GM19238 (cell line): ENCODE data around the gene UBL3.

Source experiments
- DNase-seq: peaks from one replicate; pipeline ENCODE4 v3.0.0; 2011; ENCODE audit warnings: low spot score; ENCODE audit not compliant: insufficient read length

The UBL3 gene

DNA sequence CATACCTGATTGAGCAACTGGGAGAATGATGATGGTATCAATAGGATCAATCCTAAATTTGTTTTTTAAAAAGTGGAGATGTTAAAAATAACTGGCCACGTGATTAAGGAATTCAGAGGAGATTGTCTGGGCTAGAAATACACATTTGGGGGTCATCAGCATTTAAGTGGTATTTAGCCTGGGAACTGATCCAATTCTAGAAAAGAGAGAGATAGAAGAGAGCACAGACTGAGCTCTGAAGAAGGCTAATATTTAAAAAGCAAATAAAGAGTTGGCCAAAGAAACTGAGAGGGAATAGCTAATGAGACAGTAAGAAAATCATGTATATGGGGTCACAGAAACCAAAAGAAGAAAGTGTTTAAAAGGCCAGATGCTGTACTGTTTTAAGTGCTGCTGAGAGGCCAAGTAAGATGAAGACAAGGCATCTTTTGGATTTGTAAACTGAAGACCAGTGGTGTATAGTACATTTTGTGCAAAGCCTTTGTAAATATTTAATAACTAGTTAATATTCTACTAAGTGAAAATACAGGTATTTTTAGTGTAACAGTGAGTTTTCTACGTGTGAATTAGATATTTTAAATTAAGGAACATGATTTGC, 40.2 kb downstream of the UBL3 start:
- DNase-seq, result no peak

DNA sequence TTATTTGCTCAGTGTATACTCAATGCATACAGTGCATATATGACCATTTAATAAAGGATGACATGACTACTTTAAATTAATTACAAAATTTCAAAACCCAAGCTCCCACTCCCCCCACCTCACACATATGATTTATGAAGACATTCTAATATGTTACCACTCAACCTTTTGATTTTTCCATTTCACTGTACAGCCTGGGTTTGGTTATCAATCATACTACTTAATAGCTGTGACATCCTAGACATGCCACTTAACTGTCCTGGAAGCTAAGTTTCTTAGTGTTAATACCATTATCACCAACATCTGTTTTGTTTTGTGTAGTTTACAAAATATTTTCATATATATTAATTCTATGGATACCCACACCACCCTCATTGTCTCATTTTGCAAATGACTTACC, 42.2 kb downstream of the UBL3 start:
- DNase-seq, result no peak

DNA sequence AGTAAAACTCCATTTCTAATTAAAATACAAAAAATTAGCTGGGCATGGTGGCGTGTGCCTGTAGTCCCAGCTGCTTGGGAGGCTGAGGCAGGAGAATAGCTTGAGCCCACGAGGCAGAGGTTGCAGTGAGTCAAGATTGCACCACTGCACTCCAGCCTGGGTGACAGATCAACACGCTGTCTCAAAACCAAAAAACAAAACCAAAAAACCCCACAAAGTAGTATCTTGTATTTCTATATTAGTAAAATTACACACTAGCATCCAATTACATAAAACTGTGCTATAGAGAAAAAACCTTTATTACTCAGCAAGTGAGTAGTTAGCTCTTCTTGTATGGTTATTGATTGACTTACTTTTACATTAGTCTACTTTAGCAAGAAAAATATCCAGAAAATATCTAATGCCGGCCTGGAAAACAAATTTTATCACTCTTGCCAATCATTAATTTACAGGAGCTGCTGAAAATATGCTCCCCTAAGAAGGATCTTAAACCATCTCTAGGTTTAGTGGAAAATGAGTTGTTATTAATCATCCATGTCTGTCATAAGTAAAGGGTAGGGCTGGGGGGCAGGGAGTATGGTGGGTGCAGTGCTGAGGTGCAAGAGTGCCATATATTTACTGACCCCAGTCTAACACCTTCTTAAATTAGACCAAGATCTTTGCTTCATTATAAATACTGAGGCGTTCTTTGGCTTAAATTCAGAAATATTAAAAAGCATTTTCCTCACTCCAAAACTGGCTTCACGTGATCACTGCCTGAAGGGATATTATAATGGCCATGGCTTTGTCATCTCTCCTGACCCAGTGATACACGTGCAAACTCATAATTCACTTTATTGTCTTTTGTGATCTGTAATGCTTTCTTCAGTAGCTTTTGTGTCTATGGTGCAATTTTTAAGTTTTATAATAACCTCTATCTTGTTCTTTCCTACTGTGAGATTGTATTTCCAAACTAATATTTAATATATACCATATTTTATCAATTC, 44.1 kb downstream of the UBL3 start:
- DNase-seq, result no peak

DNA sequence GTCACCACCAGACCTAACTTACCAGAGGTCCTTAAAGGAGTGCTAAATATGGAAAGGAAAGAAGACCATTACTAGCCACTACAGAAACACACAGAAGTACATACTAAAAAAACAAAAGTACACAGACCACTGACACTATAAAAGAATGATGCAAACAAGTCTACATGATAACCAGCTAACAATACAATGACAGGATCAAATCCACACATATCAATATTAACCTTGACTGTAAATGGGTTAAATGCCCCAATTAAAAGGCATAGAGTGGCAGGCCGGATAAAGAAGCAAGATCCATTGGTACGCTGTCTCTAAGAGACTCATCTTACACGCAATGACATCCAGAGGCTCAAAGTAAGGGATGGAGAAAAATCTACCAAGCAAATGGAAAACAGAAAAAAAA, 47.2 kb downstream of the UBL3 start:
- DNase-seq, result no peak

DNA sequence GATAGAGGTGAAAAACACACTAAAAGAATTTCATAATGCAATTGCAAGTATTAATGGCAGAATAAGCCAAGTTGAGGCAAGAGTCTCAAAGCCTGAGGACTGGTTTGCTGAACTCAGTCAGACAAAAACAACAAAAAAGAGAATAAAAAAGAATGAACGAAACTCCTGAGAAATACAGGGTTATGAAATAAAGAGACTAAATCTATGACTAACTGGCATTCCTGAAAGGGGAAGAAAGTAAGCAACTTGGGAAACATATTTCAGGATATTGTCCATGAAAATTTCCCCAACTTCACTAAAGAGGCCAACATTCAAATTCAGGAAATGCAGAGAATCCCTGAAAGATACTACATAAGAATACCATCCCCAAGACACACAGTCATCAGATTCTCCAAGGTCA, 47.8 kb downstream of the UBL3 start:
- no peak for DNase-seq

DNA sequence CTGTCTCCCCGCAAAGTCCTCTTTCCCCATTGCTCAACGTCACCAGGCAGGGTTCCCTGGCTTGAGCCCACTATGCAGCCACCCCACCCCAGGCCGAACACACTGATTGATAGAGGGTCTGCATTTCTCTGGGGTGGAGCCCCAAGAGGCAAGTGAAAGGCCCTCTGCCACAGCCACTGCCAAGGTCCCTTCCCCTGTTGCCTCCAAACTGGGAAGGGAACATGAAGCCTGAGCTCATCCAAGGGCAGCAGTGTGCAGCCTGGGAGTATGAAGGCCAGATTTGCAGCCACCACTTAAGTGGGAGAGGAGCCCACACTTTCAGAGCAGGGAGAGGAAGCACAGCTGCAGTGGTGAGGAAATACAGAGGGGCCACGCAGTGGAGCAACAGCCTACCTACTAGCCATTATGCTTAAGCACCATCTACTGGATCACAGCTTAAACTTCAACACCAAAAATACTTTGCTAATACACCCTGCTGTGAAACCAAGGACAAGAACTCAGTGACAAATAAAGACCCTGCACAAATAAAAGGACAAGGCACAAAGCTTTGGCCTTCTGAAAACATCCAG, 48.6 kb downstream of the UBL3 start:
- no peak for DNase-seq

DNA sequence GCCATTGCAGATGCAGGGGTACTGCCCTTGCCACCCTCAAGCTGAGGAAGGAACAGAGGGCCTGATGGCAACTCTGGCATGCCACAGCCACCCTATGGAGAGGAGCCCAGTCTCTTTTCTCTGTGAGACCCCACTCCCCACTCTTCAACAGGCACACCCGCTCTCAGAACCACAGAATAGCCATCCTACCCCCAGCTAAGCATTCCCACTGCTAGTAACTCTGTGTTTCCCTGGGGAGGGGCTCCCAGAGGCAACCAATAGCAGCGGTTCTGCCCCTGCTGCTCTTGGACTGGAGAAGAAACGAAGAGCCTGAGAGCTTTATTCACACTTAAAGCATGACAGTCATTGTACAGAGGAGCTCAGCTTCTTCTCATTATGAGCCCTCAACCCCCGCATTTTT, 49.3 kb downstream of the UBL3 start:
- no peak for DNase-seq

DNA sequence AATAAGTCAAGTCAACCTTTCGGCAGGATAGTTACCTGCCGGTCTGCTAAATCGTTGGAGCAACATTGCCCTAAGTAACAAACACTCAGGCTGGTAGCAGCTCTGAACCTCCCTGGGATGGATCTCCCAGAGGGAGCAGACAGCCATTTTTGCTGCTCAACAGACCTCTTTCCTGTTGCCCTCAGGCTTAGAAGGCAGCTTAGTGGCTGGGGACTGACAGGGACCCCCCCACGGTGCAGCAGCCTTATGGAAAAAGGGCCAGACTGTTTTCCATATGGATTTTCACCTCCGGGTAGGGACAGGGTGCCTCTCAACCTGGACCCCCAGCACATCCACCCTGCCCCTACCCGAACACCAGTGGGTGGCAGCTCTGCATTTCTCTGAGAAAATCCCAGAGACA, 49.7 kb downstream of the UBL3 start:
- no peak for DNase-seq

DNA sequence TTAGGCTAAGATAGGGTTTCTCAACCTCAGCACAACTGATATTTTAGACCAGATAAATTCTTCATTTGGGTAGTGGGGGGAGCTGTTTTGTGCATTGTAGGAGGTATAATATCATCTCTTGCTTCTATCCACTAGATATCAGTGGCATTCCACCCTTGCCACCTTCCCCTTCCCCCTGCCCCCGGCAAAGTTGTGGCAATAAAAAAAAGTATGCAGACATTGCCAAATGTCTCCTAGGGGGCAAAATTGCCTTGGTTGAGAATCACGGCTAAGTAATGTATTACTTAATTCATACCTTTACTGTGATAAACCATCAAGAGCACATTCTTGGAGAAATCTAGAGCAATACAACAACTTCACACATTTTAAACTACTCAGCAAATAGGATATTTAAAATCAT, 51.4 kb downstream of the UBL3 start:
- DNase-seq, result no peak

DNA sequence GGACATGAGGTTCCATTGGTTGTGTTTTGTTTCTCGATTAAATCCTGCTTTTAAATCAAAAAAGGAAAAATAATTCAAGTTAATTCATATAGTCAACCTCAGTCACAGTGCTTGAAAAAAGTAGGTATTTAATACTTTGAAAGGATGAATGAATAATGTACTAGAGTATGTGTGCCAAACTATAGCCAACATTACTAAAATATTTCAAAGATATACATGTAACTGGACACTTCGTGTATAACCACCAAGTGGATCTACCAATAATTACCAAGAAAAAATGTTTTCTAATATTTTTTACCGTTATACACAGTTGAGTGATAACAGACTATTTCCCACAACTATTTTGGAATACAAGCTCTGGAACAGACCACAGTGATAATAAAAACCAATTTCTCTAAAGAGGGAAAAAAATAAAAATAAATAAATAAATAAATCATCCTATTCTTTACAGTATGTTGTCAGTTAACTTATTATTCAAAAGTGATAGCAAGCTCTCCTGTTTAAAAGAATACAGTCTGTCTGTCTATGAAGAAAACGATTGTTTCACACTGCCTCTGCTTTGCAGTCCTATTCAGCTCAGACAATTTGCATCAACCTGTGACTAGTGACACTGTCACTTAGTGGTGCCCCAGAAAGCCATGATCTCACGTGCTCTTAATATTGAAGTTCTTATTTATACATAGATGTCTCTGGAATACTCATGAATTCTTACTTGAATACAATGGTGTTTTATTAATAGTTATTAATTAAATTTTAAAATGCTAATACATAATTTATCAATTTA, 58.2 kb downstream of the UBL3 start:
- DNase-seq, result no peak

DNA sequence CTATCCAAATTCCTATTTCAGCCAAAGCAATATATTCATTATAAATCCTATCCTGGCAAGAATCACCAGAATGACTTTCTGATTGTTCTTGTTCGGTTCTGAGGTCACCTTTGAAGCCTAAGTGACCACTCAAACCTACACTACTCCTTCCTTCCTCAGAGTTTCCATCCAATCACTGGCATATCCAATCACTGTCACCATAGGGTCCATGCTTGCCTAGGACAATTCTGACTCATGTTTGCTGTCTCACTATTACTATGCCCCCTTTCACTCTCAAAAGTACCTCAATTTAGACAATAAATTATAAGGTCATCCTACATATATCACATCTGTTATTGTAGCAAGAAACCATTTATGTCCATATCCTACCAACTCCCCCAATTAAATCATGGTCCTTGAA, 58.9 kb downstream of the UBL3 start:
- DNase-seq, result no peak

DNA sequence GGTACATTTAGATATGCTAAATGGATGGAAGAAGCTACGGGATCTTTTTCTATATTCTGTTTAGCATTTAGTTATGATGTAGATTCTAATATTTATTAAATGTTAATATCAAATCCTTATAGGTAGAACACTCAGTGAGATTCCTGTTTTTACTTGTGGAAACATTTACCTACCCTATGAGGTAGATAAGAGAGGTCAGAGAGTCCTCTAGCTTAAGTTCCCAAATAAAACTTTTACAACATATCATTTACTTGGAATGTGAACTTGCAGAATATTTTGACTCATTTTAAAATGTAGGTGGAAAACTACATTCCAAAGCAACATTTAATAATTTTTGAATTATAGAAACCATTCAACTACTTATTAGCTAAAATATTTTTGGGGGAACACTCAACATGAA, 63.7 kb downstream of the UBL3 start:
- DNase-seq, result no peak

DNA sequence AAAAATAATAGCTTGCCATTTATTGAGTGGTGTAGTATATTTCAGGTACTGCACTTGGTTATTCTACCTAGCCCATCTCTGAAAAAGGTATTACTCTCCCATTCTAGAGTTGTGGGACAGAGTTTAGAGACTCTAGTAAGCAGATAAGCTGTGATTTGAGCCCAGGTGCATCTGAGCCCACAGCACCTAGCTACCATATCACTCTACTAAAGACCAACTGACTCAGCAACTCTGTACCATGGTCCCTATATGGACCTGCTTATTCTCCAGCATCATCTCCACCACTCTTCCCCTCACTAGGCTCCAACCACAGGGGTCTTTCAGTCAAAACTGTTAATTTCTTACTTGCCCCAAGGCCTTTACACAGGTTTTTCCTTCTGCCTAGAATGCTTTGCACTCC, 64.4 kb downstream of the UBL3 start:
- DNase-seq, result no peak

DNA sequence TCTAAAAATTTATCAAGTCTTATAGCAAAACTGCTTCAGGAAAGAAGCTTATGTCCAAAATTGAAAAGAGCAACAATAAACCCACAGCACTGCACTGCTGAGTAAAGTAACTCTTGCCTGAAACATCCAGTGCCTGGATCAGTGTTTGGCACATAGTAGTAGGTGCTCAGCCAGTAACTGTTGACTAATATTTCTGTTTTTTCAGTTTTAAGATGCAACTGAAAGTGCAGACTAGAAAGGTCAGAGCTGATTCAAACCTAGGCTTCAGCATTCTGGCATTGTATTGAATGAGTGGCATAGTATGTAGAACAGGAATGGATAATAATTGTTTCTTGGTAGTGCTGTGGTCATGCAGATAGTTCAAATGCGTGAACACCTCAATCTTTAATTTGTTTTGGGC, 67.6 kb downstream of the UBL3 start:
- DNase-seq, result no peak

DNA sequence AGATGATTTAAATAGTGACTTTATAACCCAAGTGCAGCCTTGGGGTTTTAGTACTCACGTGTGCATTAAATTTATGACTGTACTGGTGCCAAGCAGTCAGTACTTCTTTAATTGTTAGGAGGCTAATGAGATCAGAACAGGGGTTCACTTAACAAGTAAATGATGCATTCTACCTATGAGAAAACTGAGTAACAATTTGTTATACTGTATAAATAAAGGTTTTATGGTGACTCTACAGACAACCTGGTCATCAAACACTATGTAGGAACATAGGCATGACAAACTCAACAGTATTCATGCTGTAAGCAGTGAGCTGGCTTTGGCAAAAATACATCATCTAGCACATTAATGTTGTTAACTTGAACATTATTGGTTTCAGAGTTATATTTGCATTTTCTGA, 75.6 kb downstream of the UBL3 start:
- no peak for DNase-seq

DNA sequence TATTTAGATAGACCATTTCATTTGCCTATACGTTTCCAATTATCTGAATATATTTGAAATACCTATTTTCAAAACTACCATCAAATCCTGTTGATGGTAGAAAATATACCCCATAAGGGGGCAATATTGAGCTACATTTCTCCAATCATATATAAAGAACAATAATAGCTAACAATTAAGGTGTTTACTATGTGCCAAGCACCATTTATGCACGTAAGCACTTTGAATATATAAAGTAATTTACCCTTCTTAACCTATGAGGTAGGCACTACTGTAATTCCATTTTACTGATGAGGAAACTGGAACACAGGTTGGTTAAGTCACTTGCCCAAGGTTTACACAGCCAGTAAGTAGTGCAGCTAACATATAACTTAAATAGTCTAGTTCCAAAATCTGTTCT, 79.2 kb downstream of the UBL3 start:
- DNase-seq, result no peak

DNA sequence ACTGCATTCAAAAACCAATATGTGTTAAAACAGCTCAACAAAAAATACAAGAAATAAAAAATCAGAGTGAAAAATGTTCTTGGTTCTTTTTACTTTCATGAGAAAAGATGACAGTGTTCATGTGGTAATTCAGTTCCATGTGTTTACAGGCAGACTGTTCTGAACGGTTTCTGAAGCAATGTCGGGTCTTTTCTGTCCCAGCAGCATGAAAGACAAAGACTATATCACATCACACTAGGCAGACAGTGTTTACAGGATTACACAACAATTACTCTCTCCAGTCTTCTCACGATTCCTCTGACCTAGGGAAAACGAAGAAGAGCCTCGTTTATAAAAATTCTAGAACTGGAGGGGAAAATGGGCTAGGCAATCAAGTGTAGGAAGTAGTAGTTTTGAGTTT, 83.4 kb downstream of the UBL3 start:
- DNase-seq, result no peak

DNA sequence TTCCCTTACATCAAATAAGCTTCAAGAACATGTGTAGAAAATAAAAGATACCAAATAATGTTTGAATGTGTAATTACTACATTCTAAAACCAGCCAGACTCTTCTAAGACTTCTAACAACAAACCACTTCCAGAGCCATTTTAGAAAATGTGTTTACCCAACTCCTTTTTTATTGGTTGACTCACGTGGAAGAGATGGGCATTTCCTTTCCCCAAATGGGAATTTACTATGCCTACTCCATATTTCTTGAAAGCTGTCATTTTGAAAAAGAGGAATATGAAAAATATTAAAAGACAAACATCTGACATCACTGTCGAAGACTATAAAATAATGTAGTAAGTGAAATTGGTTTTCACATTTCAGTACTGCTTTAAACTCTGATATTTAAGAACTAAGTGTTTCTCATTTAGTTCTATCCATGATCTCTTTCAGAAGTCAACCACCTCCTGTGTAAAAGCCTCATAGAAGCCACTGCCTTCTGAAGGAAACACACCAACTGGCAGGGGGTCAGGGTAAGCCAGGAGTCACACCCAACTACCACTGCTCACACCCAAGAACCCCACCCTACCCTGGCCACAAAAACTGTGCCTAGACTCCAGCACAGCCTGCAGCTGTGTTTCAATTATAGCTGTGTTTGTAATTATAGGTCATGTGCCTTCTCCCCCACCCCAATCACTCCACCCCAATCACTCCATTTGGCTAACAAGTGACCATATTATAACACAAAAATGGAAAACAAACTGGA, 86.8 kb downstream of the UBL3 start:
- no peak for DNase-seq

DNA sequence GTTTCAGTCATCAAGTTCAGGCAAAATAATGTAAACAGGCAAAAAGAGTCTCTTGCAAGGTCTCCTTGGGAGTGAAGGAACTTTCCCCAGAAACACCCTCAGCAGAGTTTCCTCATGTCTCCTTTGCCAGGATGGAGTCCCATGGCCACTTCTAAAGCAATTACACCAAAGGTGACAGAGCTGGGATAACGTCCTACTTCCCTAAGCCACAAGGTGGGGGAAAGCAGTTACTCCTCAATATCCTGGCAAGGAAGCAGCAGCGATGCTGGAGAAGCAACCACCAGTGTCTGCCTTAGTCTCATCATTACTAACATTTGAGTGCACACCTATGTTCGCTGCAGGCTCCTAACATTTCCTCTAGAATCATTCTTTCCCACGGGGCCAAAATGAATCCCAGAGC, 88.6 kb downstream of the UBL3 start:
- DNase-seq, result no peak

DNA sequence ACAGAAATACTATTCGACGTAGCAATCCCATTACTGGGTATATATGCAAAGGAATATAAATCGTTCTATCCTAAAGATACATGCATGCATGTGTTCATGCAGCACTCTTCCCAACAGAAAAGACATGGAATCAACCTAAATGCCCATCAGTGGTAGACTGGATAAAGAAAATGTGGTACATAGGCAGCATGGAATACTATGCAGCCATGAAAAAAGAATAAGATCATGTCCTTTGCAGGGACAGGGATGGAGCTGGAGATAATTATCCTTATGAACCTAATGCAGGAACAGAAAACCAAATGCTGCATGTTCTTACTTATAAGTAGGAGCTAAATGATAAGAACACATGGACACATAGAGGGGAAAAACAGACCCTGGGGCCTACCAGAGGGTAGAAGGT, 89.3 kb downstream of the UBL3 start:
- no peak for DNase-seq

DNA sequence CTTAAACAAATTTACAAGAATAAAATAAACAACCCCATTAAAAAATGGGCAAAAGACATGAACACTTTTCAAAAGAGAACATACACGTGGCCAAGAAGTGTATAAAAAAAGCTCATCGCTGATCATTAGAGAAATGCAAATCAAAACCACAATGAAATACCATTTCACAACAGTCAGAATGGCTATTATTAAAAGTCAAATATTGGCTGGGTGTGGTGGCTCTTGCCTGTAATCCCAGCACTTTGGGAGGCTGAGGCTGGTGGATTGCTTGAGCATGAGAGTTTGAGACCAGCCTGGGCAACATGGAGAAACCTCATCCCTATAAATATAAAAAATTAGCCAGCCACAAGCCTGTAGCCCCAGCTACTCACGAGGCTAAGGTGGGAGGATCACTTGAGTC, 89.9 kb downstream of the UBL3 start:
- no peak for DNase-seq
